ENCODE results near the gene MGMT. TPM values are rescaled to one million over a fixed set of nuclear protein-coding genes. Genes with fewer than 3 reads are reported as not detected.

Gene MGMT
- total RNA-seq, 1 donor from 2014 or later: 15.8 TPM

GRCh38 chr10:129679207-129679606, 212.2 kb downstream of the MGMT start:
- no peak for DNase-seq (ENCODE audit: low spot score)

GRCh38 chr10:129680661-129681344, 213.8 kb downstream of the MGMT start:
- no peak for DNase-seq (ENCODE audit: low spot score)

GRCh38 chr10:129681856-129682255, 214.8 kb downstream of the MGMT start:
- no peak for DNase-seq (ENCODE audit: low spot score)

GRCh38 chr10:129683519-129683918, 216.5 kb downstream of the MGMT start:
- DNase-seq (ENCODE audit: low spot score): no peak

- no peak for DNase-seq (ENCODE audit: low spot score)
These were observed 216.9 kb downstream of the MGMT start for GRCh38 chr10:129683920-129684319.

GRCh38 chr10:129685271-129685670, 218.2 kb downstream of the MGMT start:
- DNase-seq (ENCODE audit: low spot score): no peak

GRCh38 chr10:129689671-129690071, 222.6 kb downstream of the MGMT start:
- no peak for DNase-seq (ENCODE audit: low spot score)

- no peak for DNase-seq (ENCODE audit: low spot score)
These were observed 223.4 kb downstream of the MGMT start for GRCh38 chr10:129690248-129691070.

- DNase-seq (ENCODE audit: low spot score): no peak
These were observed 225.7 kb downstream of the MGMT start for GRCh38 chr10:129692695-129693094.

- no peak for DNase-seq (ENCODE audit: low spot score)
These were observed 226.3 kb downstream of the MGMT start for GRCh38 chr10:129693382-129693781.

GRCh38 chr10:129694184-129694583, 227.1 kb downstream of the MGMT start:
- DNase-seq (ENCODE audit: low spot score): no peak

- DNase-seq (ENCODE audit: low spot score): no peak
These were observed 227.7 kb downstream of the MGMT start for GRCh38 chr10:129694691-129695243.

- no peak for DNase-seq (ENCODE audit: low spot score)
These were observed 228.6 kb downstream of the MGMT start for GRCh38 chr10:129695671-129696070.

- no peak for DNase-seq (ENCODE audit: low spot score)
These were observed 229.6 kb downstream of the MGMT start for GRCh38 chr10:129696636-129697035.

- DNase-seq (ENCODE audit: low spot score): no peak
These were observed 230.6 kb downstream of the MGMT start for GRCh38 chr10:129697463-129698247.

- DNase-seq (ENCODE audit: low spot score): no peak
These were observed 232.8 kb downstream of the MGMT start for GRCh38 chr10:129699722-129700340.

- DNase-seq (ENCODE audit: low spot score): no peak
These were observed 235.6 kb downstream of the MGMT start for GRCh38 chr10:129702605-129703004.

- no peak for DNase-seq (ENCODE audit: low spot score)
These were observed 236.5 kb downstream of the MGMT start for GRCh38 chr10:129703287-129704137.

- DNase-seq (ENCODE audit: low spot score): no peak
These were observed 237.2 kb downstream of the MGMT start for GRCh38 chr10:129704225-129704624.

Data from mesenteric fat pad (tissue), 1 donor.